ENCODE data around the gene SRP9. TPM values are rescaled to one million over a fixed set of nuclear protein-coding genes. Genes with fewer than 3 reads are reported as not detected.

The SRP9 gene
- total RNA-seq, 1 donor from 2014 or later, result 49.4 TPM

GRCh38 chr1:225745273-225745672 lies 32.4 kb upstream of the SRP9 start:
- Histone ChIP-seq H3K4me3 (no peak overlapping the region), H3K9me3 (no peaks in the 10 kb centered on the region), H3K4me1 (peaks cover 5 to 16% of the 10 kb centered on the region in 2 donors), H3K27me3 (no peaks in the 10 kb centered on the region), H3K36me3 (no peaks in the 10 kb centered on the region), H3K27ac (peak overlapping the region; percentile 91 to 95)
- DNase-seq (ENCODE audit: low spot score in 2 of 2), result no peak
- intact Hi-C loops (cut with DNase I), result no loop called here
- TF ChIP-seq, protein P1, sequence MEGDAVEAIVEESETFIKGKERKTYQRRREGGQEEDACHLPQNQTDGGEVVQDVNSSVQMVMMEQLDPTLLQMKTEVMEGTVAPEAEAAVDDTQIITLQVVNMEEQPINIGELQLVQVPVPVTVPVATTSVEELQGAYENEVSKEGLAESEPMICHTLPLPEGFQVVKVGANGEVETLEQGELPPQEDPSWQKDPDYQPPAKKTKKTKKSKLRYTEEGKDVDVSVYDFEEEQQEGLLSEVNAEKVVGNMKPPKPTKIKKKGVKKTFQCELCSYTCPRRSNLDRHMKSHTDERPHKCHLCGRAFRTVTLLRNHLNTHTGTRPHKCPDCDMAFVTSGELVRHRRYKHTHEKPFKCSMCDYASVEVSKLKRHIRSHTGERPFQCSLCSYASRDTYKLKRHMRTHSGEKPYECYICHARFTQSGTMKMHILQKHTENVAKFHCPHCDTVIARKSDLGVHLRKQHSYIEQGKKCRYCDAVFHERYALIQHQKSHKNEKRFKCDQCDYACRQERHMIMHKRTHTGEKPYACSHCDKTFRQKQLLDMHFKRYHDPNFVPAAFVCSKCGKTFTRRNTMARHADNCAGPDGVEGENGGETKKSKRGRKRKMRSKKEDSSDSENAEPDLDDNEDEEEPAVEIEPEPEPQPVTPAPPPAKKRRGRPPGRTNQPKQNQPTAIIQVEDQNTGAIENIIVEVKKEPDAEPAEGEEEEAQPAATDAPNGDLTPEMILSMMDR (IDR thresholded peaks at IDR 0.05), result no peak

DNA sequence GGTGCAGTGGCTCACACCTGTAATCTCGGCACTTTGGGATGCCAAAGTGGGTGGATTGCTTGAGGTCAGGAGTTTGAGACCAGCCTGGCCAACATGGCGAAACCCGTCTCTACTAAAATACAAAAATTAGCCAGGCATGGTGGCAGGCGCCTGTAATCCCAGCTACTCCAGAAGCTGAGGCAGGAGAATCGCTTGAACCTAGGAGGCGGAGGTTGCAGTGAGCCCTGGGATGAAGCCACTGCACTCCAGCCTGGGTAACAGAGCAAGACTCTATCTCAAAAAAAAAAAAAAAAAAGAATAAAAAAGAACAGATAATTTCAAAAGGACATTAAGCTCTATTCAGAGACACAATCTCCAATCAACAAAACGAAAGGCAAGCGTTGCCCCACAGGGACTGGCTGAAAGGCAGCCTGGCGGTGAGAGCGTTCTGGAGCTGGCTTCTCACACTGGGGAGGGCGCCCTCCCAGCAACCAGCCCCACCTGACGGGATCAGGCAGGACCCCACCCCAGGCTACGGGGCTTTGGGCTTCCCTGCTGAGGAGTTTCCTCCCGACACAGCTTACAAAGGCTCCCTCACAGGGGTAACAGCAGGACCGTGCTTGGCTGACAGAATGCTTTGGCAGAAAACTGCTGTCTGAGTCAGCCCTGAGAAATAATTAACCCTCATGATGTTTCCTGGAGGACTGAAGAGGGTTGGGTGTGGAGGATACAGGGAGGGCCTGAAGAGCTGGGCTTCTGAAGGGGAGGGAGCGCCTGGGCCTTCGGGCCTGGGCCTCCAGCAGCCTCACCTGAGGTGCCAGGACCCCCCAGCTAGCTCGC lies 31.1 kb upstream of the SRP9 start:
- Histone ChIP-seq H3K9me3 (no peaks in the 10 kb centered on the region), H3K4me1 (peaks cover 5 to 16% of the 10 kb centered on the region in 2 donors), H3K27ac (peak overlapping the region; percentile 91 to 95), H3K4me3 (peak overlapping the region; percentile 62 to 68), H3K27me3 (no peaks in the 10 kb centered on the region), H3K36me3 (no peaks in the 10 kb centered on the region)
- TF ChIP-seq, protein P1 (IDR thresholded peaks at IDR 0.05), result peak in 2 of 3 experiments; percentile 5 to 13
- peak in 1 of 2 donors; percentile 88 for DNase-seq (ENCODE audit: low spot score in 2 of 2)
- intact Hi-C loops (cut with DNase I), result loop anchor here (2.0 kb wide), 1 partner anchor 16 kb away; no protein-coding TSS in a partner anchor

- Histone ChIP-seq H3K36me3 (no peaks in the 10 kb centered on the region), H3K27me3 (no peaks in the 10 kb centered on the region), H3K4me1 (peaks cover 5 to 16% of the 10 kb centered on the region in 2 donors), H3K27ac (peak overlapping the region; percentile 91 to 95), H3K9me3 (no peaks in the 10 kb centered on the region), H3K4me3 (no peak overlapping the region)
- DNase-seq (ENCODE audit: low spot score in 2 of 2), result no peak
- TF ChIP-seq, protein P1 (IDR thresholded peaks at IDR 0.05), result no peak
- intact Hi-C loops (cut with DNase I), result loop anchor here (2.0 kb wide), 1 partner anchor 15 kb away; no protein-coding TSS in a partner anchor
Measured at GRCh38 chr1:225747566-225747965, 30.1 kb upstream of the SRP9 start.

GRCh38 chr1:225748529-225748928 lies 29.1 kb upstream of the SRP9 start:
- Histone ChIP-seq H3K36me3 (no peaks in the 10 kb centered on the region), H3K4me3 (no peak overlapping the region), H3K27me3 (no peaks in the 10 kb centered on the region), H3K4me1 (peaks cover 5 to 16% of the 10 kb centered on the region in 2 donors), H3K9me3 (no peaks in the 10 kb centered on the region), H3K27ac (no peak overlapping the region)
- DNase-seq (ENCODE audit: low spot score in 2 of 2), result no peak
- intact Hi-C loops (cut with DNase I), result no loop called here
- TF ChIP-seq, protein P1 (IDR thresholded peaks at IDR 0.05), result no peak

- Histone ChIP-seq H3K36me3 (no peaks in the 10 kb centered on the region), H3K27ac (no peak overlapping the region), H3K4me1 (peaks cover 5 to 16% of the 10 kb centered on the region in 2 donors), H3K27me3 (no peaks in the 10 kb centered on the region), H3K4me3 (no peak overlapping the region), H3K9me3 (no peaks in the 10 kb centered on the region)
- intact Hi-C loops (cut with DNase I), result no loop called here
- no peak for DNase-seq (ENCODE audit: low spot score in 2 of 2)
- TF ChIP-seq, protein P1 (IDR thresholded peaks at IDR 0.05), result no peak
Measured at GRCh38 chr1:225749706-225750105, 27.9 kb upstream of the SRP9 start.
